NCI-H1694 treated with DMSO at 0.1 percent for 48 hours (cell line): ENCODE data around the gene NR4A1.

Experiments used
- DNase-seq: peaks from one replicate; lab custom pipeline; 2025; lab: John Stamatoyannopoulos, UW

NR4A1 gene

GRCh38 chr12:52050758-52051541, at the start of gene NR4A1:
TSS of gene NR4A1 (plus strand) at chr12:52051442. CDS start at chr12:52054329, 2,887 bp downstream.
- DNase-seq, result peak; percentile 33

- no peak for DNase-seq
These were observed 48.2 kb upstream of the NR4A1 start for GRCh38 chr12:52003016-52003550.

DNA sequence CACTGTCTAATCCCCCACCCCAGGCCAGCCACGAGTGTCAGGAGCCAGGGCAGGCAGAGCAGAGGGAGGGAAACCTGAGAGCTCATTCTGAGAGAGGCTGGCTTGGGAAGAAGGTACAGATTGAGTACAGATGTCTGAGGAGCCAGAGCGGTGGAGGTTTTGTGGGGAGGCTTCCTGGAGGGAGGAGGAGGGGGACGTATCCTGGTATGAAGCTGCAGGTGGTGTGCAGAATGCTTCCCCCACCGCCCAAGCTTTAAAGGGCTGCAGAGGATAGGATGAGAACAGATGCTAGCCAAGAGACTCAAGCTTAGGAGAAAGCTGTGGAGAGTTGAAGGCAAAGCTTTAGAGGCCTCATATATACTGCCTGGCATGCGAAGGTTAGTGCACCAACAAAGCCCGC, 47.7 kb upstream of the NR4A1 start:
- DNase-seq, result no peak

DNA sequence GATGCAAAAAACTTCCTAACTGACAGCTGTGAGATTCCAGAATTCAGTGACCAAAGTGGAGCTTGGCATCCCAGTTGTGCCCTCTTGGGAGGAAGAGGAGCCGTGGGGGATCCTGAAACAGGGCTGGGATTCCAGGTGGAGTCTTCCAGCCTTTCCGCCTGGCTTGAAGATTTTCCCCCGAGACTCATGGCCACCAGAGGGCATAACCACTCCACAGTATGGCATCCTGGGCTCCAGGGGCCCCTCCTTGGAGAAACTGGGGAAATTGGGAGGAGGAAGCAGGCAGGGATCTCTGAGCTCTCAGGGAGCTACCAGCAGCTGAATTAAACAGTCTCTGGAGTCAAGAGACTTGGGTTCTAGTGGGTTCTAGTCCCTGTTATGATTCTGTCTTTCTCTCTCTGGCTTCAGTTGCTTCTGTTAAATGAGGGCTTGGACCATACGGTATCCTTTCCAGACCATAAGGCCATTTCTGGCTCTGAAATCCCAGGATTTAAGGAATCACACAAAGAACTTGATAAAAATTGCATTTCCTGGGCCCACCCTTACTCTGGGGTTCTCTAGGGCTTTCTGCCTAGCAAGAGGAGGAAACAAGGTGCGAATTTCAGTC, 47.1 kb upstream of the NR4A1 start:
- peak; percentile 20 for DNase-seq

- DNase-seq, result no peak
These were observed 45.9 kb upstream of the NR4A1 start for GRCh38 chr12:52005218-52005902.

DNA sequence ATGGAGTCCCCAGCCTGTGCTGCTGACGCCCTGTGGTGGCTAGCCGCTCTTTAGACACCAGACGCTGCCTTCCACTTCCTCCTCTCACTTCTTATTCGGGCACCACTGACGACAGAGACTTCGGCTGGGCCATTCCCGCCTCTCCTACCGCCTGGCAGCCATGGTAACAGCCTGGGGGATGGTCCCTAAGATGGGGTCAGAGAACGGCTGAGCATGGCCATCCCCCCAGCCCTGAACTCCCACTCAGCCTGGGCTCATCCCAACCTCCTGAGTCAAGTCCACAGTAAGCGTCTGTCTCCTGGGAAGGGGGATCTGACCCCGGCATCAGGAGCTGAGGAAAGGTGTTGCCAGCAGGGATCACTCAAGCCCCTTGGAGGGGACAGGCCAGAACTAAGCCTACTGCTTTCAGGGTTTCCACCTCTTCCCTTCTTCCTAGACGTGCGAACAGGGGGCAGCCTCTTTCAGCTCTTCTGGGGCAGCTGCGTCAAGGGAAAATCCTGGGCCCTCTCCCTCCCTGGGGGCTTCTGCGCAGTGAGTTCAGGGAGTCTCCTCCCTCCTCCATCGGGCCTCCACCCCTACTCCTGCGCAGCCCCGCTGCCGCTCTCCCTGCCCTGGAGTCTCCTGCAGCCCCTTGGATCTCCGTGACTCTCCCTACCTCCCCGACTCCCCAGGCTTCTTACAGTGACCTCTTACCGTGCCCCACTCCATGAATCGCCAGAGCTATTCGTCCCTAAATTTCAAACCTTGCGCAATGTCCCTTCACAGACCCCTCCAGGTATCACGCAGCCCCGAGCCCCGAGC, 45.1 kb upstream of the NR4A1 start:
- DNase-seq, result no peak

- DNase-seq, result no peak
These were observed 44.5 kb upstream of the NR4A1 start, which contains the start of gene TAMALIN for GRCh38 chr12:52006726-52007157. TSS of gene TAMALIN (plus strand) at chr12:52006946. CDS start at chr12:52007020, 74 bp downstream.

DNA sequence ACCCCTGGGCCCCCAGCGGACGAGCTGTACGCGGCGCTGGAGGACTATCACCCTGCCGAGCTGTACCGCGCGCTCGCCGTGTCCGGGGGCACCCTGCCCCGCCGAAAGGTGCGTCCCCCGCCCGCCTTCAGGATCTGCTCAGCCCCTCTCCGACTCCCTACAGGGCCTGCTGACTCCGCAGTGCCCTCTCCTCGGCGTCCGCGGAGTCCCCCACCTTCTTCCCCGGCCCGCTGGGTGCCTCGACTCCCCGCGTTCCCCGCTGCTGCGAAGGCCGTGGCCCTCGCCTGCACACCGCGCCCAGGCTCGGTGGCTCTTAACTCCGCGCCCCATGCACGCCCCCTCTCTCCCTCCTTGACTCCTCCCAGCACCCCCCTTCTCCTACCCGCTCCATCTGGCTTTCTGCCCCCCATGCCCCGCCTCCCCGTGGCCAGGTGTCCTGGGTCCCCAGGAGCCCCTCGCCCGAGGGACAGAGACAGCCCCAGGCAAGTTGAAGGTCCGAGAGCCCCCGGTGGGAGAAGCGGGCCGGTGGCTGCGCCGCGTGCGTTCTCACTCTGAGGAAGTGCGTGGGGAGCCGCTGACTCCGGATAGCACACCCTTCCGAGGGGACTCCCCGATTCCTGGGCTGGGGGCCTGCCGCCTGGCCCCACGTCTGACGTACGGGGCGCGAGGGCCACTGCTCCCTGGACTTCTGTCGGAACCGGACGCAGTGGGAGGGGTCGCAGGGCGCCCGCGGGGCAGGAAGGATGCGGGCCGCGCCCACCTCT, 43.9 kb upstream of the NR4A1 start:
- no peak for DNase-seq

- no peak for DNase-seq
These were observed 43.2 kb upstream of the NR4A1 start for GRCh38 chr12:52007982-52008510.

DNA sequence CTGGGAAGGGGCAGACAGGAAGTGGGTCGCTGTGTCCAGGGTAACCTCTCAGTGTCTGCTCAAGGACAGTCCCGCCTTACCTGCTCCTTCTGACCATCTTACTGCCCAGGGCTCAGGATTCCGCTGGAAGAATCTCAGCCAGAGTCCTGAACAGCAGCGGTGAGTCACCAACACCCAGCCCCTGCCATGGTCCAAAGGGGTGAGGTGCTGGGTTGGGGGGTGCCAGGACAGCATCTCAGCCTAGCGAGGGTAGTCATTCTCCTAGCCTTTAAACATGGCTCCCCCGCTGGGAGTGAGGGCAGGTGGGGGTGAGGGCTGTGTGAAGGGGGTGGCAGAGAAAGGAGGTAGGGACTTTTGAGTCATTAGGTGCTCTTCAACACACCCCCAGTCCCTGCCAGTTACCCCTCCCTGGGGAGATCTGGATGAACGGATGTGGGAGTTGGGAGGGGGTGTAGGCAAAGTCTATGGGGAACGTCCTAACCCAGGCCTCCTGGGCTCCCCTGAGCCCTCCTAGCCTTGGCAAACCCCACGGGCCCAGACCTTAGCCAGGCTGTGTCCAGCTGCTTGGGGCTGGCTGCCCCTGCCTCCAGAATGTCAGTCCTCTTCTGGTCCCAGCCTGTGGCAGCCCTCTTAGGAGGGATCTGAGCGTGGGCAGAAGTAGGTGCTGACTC, 42.0 kb upstream of the NR4A1 start:
- DNase-seq, result no peak

DNA sequence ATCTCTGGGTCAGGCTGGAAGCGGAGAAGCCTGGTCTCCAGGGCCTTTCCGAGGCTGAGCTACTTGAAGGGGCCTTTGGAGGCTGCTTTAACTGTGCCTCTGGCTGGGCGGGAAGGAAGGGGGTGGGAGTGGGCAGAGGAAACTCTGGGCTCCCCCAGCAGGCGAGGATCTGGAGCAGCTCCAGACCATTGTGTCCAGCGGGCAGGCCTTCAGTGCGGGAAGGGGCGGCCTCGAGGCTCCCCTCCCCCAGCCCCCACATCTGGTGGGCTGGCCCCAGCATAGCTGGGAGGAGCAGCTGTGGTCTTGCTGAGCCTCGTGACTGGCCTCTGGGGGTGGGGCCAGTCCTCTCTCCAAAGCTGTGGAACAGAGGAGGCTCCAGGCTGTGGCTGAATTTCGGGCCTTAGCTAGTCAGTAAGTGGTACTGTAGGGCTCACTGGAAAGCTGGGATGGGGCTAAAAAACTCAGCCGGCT, 41.1 kb upstream of the NR4A1 start:
- DNase-seq, result no peak

GRCh38 chr12:52010692-52011601, 40.3 kb upstream of the NR4A1 start:
- DNase-seq, result peak; percentile 66

- no peak for DNase-seq
These were observed 39.5 kb upstream of the NR4A1 start for GRCh38 chr12:52011602-52012214.

DNA sequence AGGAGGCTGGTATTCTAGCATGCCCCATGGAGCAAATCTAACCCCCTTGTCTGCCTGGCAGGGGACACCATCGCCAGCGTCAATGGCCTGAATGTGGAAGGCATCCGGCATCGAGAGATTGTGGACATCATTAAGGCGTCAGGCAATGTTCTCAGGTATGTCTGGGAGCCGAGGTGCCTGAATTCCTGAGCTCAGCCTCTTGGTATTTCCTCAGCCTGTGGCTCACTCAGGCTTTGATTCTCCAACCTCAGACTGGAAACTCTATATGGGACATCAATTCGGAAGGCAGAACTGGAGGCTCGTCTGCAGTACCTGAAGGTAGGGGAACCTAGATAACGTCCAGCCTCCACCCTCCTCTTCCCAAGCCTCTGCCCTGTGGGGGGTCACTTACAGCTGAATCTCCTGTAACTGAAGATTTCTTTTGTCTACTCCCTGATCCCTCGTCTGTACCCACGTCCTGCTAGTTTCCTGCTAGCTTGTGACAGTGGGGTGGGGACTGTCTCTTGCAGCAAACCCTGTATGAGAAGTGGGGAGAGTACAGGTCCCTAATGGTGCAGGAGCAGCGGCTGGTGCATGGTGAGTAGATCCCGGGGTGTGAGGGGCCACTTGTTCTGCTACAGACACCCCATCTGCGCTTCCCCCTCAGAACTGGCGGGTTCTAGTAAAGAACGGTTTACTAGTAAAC, 37.5 kb upstream of the NR4A1 start:
- no peak for DNase-seq

DNA sequence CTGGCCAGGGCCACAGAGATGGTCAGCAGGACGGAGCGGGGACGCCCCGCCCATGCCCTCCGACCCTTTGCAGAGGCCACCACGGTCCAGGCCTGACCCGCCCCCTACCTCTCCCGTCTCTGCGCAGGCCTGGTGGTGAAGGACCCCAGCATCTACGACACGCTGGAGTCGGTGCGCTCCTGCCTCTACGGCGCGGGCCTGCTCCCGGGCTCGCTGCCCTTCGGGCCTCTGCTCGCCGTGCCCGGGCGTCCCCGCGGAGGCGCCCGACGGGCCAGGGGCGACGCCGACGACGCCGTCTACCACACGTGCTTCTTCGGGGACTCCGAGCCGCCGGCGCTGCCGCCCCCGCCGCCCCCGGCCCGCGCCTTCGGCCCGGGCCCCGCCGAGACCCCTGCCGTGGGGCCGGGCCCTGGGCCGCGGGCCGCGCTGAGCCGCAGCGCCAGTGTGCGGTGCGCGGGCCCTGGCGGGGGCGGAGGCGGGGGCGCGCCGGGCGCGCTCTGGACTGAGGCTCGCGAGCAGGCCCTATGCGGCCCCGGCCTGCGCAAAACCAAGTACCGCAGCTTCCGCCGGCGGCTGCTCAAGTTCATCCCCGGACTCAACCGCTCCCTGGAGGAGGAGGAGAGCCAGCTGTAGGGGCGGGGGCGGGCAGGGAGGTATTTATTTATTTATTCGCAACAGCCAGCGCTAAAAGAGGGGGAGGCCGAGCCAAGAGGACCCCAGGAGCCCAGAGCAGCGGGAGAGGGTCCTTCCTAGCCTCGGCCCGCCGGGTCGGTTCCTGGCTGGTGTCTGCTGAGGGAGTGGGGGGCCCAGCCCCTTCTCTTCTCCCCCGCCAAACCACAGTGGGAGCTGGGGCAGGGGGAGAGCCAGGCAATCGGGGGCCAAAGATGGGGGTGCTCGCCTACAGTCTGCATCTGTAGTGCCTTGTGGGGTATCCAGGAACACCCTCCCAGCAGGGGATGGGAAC, 36.4 kb upstream of the NR4A1 start:
- no peak for DNase-seq

- DNase-seq, result no peak
These were observed 35.7 kb upstream of the NR4A1 start for GRCh38 chr12:52015532-52016041.
